GM11168 (cell line): Measurements from ENCODE around the gene CEP43.

Source experiments
- in situ Hi-C: fragments of 300-500 bp; cut with MboI; formaldehyde crosslinking; loops from one replicate; pipeline ENCODE4 v1.12.0; 2022; ENCODE audit warnings: low sequenced_read_pairs; ENCODE audit not compliant: unreplicated experiment

CEP43 gene, protein sequence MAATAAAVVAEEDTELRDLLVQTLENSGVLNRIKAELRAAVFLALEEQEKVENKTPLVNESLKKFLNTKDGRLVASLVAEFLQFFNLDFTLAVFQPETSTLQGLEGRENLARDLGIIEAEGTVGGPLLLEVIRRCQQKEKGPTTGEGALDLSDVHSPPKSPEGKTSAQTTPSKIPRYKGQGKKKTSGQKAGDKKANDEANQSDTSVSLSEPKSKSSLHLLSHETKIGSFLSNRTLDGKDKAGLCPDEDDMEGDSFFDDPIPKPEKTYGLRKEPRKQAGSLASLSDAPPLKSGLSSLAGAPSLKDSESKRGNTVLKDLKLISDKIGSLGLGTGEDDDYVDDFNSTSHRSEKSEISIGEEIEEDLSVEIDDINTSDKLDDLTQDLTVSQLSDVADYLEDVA

DNA sequence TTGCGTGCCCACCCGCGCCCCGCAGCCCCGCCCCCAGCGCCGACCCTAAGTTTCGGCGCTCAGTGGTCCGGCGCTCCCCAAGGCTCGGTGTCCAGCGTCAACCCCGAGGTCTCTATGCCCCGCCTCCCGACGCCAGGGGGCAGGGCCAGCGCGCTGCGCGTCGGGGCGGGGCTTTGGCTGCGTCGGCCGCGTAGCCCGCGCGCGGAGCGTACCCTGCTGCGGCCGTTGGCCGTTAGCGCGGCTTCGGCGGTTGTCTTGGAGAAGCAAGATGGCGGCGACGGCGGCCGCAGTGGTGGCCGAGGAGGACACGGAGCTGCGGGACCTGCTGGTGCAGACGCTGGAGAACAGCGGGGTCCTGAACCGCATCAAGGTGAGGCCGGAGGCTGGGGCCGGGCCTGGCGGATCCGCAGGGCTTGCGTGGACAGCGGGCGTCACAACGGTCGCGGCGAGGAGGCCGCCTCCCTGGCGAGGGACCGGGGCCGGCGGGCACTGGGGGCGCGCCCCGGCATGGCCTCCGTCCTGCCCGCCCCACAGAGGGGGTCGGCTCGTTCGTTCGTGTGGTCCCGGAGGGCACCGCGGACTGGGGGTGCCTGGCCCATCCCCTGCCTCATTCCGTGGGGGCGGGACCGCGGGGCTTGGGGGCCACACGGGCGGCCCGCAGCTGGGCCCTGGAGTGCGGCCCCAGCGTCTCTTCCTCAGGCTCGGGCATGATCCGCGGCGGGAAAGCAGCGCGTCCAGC lies at the start of gene CEP43:
Gene CEP43, plus strand, starts transcription at position 253 of the 739 bp plus-strand sequence. Its CDS starts 16 bp downstream, at position 269.
- in situ Hi-C loops = no loop called here

DNA sequence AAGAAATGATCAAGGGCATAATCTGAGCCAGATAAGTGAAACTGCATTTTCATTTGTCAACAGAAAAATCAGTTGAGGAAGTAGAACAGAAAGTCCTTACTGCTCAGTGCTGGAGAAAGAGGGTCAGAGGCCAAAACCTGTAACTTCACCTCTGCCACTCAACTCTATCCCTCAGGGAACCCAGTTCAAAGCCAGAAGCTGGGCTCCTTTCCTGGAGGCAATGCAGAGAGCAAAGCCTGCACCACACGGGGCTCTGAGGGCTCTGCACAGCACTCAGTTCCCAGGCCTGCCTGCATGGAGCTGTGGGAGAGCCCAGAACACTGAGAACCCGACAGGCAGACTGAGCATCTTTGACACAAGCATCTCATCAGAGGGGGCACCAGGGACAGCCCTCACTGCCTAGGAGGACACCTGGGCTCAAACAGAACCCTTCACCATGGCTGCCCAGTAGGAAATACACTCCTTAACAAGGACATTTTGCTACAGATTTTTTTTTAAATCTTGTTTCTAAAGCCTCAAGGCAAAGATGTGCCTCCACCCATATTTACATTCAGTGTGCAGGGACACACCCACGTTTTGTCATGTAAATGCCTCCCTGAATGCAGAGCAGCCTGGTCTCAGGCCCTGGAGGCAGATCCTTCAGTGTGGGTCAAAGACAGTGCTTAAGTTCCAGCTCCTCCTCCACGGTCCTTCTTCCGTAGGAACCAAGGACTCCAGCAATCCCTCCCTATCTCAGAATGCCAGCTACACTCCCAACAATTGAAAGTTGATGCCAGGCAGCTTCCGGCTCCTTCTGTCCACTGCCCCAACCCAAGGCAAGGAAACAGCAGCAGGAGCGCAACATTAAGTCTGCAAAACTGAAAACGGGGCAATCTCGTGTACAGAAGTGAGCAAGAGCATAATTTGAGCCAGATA lies 49.4 kb upstream of the CEP43 start:
- in situ Hi-C loops = loop anchor here (25.0 kb wide), 1 partner anchor 162 kb away; no protein-coding TSS in a partner anchor

DNA sequence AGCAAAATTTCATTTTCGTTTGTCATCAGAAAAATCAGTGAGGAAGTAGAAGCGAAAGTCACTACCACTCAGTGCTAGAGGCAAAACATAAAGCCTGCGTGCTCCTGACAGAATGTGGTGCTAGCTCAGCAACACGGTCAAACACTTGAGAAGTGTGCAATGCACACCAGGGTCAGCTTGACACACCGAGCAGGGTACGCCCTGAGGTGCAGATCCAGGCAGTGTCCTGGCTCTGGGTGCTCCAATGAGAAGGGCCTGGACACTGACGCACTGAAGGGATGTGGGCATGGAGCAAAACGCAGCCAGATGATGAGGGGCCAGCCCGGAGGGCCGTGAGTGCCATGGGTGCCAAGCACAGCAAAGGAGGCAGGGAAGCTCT lies 48.8 kb upstream of the CEP43 start:
- in situ Hi-C loops = loop anchor here (25.0 kb wide), 1 partner anchor 163 kb away; no protein-coding TSS in a partner anchor

DNA sequence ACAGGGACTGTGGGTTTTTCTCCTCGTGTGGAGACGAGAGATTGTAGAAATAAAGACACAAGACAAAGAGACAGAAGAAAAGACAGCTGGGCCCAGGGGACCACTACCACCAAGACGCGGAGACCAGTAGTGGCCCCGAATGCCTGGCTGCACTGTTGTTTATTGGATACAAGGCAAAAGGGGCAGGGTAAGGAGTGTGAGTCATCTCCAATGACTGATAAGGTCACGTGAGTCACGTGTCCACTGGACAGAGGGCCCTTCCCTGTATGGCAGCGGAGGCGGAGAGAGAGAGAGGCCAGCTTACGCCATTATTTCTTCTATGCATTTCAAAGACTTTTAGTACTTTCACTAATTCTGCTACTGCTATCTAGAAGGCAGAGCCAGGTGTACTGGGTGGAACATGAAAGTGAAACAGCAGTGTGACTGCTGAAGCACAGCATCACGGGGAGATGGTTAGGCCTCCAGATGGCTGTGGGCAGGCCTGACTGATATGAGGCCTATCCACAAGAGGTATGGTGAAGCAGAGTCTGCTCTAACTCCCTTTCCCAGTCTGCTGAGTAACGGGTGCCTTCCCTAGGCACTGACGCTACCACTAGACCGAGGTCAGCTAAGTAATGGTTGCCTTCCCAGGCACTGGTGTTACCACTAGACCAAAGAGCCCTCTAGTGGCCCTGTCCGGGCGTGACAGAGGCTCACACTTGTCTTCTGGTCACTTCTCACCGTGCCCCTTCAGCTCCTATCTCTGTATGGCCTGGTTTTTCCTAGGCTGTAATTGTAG lies 48.1 kb upstream of the CEP43 start:
- in situ Hi-C loops = loop anchor here (25.0 kb wide), 1 partner anchor 164 kb away; no protein-coding TSS in a partner anchor

DNA sequence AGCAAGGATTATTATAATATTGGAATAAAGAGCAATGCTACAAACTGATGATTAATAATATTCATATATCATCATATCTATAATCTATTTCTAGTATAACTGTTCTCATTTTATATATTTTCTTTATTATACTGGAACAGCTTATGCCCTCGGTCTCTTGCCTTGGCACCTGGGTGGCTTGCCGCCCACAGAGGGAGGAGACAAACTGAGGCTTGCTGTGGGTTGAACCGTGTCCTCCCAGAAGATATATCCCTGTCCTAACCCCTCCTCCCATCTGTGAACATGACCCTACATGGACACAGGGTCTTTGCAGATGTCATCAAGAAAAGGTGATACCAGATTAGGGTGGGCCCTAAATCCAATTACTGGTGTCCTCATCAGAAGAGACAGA lies 47.5 kb upstream of the CEP43 start:
- in situ Hi-C loops = loop anchor here (25.0 kb wide), 1 partner anchor 164 kb away; no protein-coding TSS in a partner anchor

DNA sequence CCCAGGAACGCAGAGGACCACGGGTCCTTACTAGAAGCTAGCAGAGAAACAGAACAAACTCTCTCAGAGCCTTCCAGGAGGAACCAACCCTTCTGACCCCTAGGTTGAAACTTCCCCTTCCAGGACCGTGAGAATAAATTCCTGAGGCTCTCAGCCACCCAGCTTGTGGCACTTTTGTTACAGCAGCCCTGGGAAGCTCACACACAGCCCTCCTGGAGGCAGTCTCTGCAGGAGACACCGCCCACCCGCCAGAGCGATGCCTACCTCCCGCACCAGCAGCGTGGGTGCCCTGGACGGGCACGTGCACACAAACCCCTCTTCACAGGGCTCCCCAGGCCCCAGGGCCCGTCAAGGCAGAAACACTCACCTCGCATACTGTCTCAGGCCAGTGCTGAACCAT lies 47.1 kb upstream of the CEP43 start:
- in situ Hi-C loops = loop anchor here (25.0 kb wide), 1 partner anchor 165 kb away; no protein-coding TSS in a partner anchor

DNA sequence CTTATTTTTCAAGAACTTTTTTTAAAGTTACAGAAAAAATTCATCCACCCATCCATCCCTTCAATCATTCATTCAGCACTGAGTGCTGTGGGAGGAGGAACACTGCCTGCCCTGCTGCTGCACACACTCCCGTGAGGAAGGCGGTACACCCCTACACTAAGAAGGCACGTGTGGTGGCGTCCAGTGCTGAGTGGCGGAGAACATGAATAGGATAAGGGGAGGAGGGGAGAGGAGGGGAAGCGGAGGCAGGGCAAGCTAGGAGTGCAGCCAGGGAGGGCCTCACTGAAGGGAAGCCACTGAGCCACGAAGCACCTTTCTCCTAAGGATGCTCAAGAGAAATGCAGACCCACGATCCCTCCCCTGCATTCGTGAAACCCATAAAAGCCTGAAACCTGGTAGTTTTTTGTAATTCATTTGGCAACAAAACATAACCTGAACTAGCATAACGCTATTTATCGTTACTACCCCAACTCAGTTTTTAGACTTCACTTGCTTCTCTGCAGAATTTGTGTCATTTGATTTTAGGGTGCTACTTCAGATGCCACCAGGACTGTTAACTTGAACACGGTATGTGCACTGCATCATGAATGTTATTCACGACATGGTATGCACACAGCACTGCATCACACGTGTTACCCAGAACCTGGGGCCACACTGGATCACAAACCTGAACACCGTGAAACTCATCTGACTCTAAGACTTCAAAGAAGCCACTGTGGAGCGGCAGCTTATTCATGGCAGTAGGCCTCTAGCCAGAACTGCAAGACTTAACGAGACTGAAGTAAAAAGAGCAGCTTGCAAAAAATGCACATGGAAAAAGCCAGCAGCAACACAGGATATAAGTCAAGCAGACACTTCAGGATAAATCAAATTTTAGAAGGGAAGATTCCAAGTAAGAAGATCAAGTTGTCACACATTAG lies 46.4 kb upstream of the CEP43 start:
- in situ Hi-C loops = loop anchor here (25.0 kb wide), 1 partner anchor 166 kb away; no protein-coding TSS in a partner anchor

DNA sequence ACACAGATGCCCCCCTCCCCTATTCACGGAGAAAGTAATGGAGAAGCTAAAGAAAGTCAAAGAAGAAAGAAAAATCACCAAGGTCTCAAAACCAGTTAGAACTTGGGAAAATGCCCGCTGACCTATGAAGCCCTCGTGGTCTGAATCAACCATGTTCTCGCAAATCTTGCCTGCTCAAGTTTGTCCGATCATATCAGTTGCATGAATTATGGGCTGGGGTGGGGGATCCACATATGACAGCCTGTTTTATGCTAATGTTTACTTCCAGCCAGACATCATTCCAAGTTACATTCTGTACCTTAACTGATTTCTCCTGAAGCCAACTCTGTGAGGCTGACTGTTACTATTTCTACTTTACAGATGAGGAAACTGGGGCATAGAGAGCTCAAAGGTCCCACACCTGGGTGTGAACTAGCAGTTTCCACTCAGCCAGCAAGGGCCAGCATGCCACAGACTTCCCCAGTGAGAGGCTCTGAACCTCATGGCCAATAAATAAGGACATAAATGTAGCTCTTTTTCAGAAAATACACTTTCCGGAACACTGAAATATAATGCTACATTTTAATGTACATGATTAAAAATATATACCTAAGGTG lies 45.0 kb upstream of the CEP43 start:
- in situ Hi-C loops = loop anchor here (25.0 kb wide), 1 partner anchor 167 kb away; no protein-coding TSS in a partner anchor

DNA sequence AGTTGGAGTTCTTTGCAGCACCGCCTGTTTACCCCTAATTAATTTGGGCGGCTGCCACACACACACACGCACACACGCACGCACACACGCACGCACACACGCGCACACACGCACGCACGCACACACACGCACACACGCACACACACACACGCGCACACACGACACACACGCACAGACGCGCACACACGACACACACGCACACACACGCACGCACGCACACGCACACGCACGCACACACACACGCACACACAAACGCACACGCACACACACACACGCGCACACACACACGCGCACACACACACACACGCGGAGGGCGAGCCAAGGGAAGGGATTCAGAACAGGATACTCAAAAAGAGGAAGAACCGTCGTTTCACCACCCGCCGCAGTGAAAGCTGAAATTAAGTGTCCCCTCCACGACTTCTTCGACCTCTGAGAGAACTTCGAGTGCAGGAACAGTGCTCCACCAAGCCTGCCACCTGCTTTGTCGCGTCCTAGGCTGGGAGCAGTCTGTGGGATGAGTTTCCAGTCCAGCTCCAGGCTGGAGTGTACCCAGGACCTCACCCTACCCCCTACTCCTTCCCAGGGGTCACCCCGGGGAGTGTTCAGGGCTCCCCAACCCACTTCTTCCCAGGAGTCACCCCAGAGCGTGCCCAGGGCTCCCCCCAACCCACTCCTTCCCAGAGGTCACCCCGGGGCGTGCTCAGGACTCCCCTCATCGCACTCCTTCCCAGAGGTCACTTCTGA lies 43.9 kb upstream of the CEP43 start:
- in situ Hi-C loops = loop anchor here (25.0 kb wide), 1 partner anchor 168 kb away; no protein-coding TSS in a partner anchor

DNA sequence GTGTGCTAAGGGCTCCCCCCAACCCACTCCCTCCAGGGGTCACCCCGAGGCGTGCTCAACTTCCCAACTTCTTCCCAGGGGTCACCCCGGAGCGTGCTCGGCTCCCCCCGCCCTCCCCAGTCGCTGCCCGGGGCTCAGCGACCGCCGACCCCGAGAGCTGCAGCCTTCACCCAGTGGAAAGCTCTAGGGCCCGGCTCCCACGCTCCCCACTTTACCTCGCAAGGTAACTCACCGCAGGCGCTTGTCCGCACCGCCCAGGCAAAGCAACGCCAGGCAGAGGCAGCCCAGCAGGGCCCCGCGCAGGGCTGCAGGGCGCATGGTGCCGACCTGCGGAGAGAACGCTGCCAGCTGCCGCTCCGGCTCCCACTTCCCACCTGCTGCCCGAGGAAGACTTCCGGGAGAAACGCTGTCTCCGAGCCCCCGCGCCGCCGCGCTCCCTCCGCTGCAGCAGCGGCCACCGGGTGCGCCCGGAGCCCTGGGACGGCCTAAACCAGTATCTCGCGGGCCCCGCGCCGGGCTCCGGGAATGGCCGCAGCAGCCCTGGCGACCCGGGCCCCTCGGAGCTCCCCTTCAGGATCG lies 43.2 kb upstream of the CEP43 start:
- in situ Hi-C loops = loop anchor here (25.0 kb wide), 1 partner anchor 169 kb away; no protein-coding TSS in a partner anchor

DNA sequence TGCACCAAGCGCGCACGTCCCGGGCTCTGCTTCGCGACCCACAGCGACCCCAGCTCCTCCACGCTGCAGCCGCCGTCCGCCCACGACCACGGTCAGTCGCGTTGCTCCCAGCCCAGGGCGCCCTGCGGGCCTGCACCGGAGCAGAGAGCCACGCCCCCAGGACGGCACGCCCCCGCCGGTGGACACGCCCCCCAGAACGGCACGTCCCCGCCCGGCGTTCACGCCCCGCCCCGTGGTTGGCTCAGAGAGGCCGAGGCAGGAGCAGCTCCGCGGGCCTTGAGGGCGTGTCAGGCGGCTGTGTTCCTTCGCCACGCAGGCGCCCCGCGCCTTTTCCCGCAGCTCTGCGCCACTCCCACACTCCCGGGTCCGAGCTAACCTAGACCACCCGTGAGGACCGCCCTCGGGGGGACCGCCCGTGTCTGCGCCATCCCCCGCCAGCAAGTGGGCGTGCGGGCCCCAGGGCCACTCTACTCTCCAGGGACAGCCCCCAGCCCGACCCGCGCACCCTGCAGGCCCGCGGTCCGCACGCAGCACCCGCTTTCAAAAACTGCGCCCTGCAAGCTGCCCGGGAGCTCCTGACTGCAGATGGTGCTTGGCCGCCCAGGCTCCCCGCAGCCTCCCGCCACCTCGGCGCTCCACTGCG lies 42.6 kb upstream of the CEP43 start, which contains the start of gene RNASET2:
Gene RNASET2, minus strand, starts transcription at position 107 of the 643 bp plus-strand sequence. CDS start 368 bp downstream, outside the sequence.
- in situ Hi-C loops = loop anchor here (25.0 kb wide), 1 partner anchor 169 kb away; no protein-coding TSS in a partner anchor

DNA sequence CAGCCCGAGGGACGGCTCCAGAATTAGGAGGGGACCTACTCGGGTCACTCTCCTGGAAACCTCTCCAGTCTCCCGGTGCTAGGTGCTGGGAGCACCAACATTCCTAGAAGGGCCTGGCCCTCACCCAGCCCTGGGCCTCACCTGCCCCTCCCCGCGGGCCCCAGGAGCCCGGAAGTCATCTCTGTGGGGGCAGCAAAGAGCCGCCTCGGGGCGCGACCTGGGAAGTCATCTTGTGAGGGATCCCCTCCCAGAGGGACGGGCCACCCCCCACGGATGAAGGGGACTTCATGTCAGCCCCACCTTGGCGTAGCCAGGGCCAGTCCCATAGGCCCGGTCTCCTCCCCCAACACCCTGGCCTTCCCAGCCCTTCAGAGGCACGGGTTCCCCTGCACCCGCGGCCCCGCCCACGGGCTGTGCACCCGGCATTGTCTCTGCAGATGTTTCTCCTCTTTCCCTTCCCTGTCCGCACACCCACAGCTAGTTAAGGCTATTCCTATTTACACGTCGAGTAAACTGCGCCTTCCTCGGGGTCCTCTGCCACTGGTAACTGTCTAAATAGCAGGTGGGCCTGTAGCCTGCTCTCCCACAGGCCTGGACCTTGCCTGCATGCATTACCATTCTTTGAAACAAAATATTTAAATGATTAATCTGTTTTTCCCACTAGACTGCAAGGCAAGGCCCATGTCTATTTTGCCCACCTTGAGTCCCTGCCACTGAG lies 42.0 kb upstream of the CEP43 start:
- in situ Hi-C loops = loop anchor here (25.0 kb wide), 1 partner anchor 170 kb away; no protein-coding TSS in a partner anchor

DNA sequence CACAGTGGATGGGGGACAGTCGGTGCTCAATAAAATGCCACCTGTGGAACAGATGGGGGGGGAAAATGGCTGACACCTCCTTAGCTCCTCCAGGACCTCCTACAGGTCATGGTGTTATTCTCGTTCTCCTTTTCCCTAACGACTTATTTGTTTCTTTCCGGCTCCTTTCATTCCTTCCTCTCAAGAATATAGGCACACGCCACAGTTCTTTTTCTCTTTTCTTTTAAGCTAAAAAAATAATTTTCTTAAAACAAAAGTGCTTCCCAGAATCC lies 41.5 kb upstream of the CEP43 start:
- in situ Hi-C loops = loop anchor here (25.0 kb wide), 1 partner anchor 170 kb away; no protein-coding TSS in a partner anchor

DNA sequence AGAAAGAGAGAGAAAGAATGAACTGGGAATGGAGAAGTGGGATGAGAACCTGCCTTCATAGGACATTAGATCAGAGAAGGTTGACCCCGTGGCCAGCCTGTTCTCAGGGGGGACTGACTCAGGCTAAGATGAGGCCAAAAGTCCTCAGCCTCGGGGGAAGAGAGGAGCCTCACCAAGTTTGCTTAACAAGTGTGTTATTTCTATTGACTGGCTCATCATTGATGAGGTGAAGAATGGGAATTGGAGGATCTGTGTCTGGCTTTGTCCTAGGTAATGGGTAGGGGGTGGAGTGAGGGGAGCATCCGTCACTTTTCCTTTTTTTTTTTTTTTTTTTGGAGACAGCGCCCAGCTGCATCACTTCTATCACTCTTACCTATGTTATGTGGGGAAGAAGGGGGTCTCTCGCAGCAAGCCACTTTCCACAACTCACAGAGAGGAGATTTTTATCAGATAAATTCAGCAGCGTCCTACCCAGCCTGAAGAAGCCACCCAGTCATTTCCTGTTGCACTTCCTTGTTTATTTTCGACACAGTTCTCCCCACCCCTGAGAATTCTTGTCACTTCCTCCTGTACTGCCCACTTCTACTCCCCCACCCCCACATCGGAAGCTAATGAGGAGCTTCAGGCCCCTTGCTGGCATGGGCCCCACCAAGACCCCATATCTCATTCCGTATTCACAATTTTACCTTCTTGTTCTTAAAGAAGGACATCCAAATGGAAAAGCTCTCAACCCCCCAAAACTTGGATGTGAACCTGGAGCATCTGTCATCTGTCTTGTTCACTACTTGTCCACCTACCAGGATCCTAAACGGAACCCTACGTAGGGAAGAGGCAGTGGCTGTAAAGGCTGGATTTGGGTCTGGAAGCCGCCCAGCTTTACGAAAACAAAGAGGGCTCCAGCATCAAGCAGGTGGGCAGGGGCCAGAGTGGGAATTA lies 40.0 kb upstream of the CEP43 start:
- in situ Hi-C loops = loop anchor here (25.0 kb wide), 1 partner anchor 172 kb away; no protein-coding TSS in a partner anchor
